Measurements from ENCODE around the gene PELI2. TPM values are rescaled to one million over a fixed set of nuclear protein-coding genes. Genes with fewer than 3 reads are reported as not detected.

Gene PELI2
- total and polyA plus RNA-seq, 2 donors from 2014 or later = 5.2 to 27.6 TPM

DNA sequence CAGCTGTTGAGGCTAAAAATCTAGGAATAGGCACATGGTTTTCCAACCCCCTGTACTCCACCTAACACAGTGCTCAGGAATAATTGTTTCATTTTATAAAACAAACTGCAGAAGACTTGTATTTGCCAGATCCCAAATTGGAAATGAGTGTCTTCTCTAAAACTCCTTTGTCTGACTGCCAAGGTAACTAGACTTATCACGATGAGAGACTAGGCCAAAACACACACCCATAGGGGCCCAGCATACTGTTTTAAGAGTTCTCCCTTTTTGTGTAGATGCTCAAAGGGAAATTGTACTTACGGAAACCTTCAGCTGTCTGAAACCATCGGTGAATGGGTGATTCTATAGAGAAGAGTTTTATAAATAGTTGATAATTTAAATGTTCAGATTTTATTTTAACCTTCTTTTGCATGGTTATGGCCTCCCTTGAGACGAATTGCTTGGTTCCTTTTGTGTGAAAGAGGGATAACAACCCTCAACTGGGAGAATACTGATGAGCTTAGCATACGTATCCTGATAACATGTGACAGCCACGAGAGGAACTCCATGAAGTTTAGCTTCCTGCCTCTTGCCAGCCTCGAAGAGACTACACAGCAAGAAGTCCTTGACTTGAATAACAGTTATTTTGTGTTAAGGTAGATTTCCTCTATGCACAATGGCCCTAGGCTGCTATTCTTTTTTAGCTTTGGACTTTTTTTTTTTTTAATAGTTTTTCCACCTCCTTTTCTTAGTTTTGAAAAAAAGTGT, 103.3 kb downstream of the PELI2 start:
- H3K4me3 ChIP-seq (ENCODE audit: low read length in 3 of 3) = no peak overlapping the region
- H3K9me3 ChIP-seq (ENCODE audit: control insufficient read depth in 2 of 3, insufficient read depth in 1 of 3, low read length in 3 of 3) = no peaks in the 10 kb centered on the region
- no peaks in the 10 kb centered on the region for H3K27me3 ChIP-seq (ENCODE audit: control insufficient read depth, insufficient read depth, low read length)
- TF ChIP-seq, protein P1, sequence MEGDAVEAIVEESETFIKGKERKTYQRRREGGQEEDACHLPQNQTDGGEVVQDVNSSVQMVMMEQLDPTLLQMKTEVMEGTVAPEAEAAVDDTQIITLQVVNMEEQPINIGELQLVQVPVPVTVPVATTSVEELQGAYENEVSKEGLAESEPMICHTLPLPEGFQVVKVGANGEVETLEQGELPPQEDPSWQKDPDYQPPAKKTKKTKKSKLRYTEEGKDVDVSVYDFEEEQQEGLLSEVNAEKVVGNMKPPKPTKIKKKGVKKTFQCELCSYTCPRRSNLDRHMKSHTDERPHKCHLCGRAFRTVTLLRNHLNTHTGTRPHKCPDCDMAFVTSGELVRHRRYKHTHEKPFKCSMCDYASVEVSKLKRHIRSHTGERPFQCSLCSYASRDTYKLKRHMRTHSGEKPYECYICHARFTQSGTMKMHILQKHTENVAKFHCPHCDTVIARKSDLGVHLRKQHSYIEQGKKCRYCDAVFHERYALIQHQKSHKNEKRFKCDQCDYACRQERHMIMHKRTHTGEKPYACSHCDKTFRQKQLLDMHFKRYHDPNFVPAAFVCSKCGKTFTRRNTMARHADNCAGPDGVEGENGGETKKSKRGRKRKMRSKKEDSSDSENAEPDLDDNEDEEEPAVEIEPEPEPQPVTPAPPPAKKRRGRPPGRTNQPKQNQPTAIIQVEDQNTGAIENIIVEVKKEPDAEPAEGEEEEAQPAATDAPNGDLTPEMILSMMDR (IDR thresholded peaks at IDR 0.05; ENCODE audit: borderline replicate concordance, extremely low read depth, insufficient read depth) = no peak
- DNase-seq (no peak), FAIRE-seq (no peak)
- intact Hi-C loops (cut with DNase I) = no loop called here
- H3K9ac ChIP-seq (ENCODE audit: low read length in 3 of 3) = no peak overlapping the region
- H3K36me3 ChIP-seq (ENCODE audit: control insufficient read depth in 2 of 3, insufficient read depth in 3 of 3, low read length in 3 of 3) = no peaks in the 10 kb centered on the region
- no peak overlapping the region for H3K27ac ChIP-seq (ENCODE audit: low read depth in 2 of 2, low read length in 2 of 2)
- H3K4me1 ChIP-seq (ENCODE audit: control insufficient read depth in 2 of 3, insufficient read depth in 2 of 3, low read depth in 1 of 3, low read length in 3 of 3) = peaks cover 0 to 69% (median 33%) of the 10 kb centered on the region in 3 donors

DNA sequence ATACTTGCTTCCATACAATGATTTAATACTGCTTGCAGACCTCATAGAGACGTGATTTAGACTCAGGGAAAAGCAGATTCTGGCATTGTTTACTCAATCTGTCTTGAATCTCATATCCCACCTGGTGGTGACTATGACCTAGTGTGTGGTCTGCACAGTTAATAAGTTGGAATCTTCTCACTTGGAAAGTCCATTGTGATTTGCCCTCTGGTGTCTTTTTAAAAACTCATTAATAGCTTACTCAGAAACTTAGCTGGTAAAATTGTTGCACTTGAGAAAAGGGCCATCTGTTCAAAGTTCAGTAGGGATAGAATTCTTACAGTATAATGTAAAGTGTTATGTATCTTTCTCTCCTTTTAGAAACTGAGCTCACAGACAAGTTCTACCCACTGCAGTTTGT, 106.0 kb downstream of the PELI2 start:
- H3K4me3 ChIP-seq (ENCODE audit: low read length in 3 of 3) = peak overlapping the region in 1 of 3 donors; percentile 33
- intact Hi-C loops (cut with DNase I) = no loop called here
- H3K36me3 ChIP-seq (ENCODE audit: control insufficient read depth in 2 of 3, insufficient read depth in 3 of 3, low read length in 3 of 3) = no peaks in the 10 kb centered on the region
- H3K27me3 ChIP-seq (ENCODE audit: control insufficient read depth, insufficient read depth, low read length) = no peaks in the 10 kb centered on the region
- peak overlapping the region in 1 of 2 donors; percentile 5 for H3K27ac ChIP-seq (ENCODE audit: low read depth in 2 of 2, low read length in 2 of 2)
- FAIRE-seq = no peak
- peaks cover 0 to 55% (median 25%) of the 10 kb centered on the region in 3 donors for H3K4me1 ChIP-seq (ENCODE audit: control insufficient read depth in 2 of 3, insufficient read depth in 2 of 3, low read depth in 1 of 3, low read length in 3 of 3)
- DNase-seq = peak in 2 of 5 donors; percentile 54 to 66
- no peak overlapping the region for H3K9ac ChIP-seq (ENCODE audit: low read length in 3 of 3)
- H3K9me3 ChIP-seq (ENCODE audit: control insufficient read depth in 2 of 3, insufficient read depth in 1 of 3, low read length in 3 of 3) = no peaks in the 10 kb centered on the region
- TF ChIP-seq, protein P1 (IDR thresholded peaks at IDR 0.05; ENCODE audit: borderline replicate concordance, extremely low read depth, insufficient read depth) = no peak

DNA sequence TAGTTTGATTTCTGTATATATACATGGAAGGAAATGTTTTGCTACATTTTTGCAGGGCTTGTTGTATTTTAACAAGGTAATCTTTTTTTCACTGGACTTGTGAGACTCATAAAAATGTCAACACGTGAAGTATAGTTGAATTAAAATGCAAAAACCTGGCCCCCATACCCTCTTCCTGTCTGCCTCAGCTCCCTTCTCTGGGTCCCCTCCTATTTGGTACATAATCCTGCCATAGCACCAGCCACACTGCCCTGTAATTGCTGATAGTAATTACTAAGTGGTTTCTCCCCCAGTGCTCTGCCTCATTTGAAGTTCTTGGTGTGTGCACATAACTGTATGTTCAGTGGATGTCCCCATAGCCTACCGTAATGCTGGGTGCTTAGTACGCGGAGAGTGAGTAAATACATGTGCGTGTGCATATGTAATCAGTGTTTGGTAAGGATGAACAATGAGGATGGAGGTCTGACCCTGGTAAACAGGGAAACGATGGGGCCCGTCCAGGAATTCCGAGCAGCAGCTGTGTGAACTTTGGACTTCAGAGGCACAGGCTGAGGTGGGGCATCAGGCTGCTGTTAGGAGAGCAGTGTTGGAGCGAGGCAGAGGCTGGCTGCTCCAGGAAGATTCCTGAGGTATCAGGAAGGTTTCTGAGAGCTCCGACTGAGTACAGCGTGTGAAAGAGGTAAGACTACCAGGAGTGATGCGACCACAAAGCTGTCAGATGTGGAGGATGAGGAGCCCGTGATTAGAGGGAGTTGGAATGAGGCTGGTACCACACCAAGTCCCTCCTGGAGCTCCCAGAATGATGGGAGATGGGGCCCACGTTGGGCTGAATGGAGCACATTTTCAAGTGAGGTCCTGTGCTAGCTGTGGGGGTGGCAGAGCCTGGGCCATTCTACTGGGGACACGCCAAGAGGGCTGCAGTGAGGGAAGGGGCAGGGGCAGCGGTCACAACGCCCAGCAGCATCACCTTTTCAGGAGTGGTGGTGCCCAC, 106.8 kb downstream of the PELI2 start:
- Histone ChIP-seq H3K27me3 (ENCODE audit: control insufficient read depth, insufficient read depth, low read length) (no peaks in the 10 kb centered on the region), H3K9ac (ENCODE audit: low read length in 3 of 3) (no peak overlapping the region), H3K4me1 (ENCODE audit: control insufficient read depth in 2 of 3, insufficient read depth in 2 of 3, low read depth in 1 of 3, low read length in 3 of 3) (peaks cover 0 to 47% (median 22%) of the 10 kb centered on the region in 3 donors), H3K36me3 (ENCODE audit: control insufficient read depth in 2 of 3, insufficient read depth in 3 of 3, low read length in 3 of 3) (no peaks in the 10 kb centered on the region), H3K27ac (ENCODE audit: low read depth in 2 of 2, low read length in 2 of 2) (peak overlapping the region; percentile 56 to 74), H3K9me3 (ENCODE audit: control insufficient read depth in 2 of 3, insufficient read depth in 1 of 3, low read length in 3 of 3) (no peaks in the 10 kb centered on the region), H3K4me3 (ENCODE audit: low read length in 3 of 3) (peak overlapping the region in 2 of 3 donors; percentile 40 to 55)
- DNase-seq (peak; percentile 30 to 61 (median 53)), FAIRE-seq (no peak)
- TF ChIP-seq, protein P1 (IDR thresholded peaks at IDR 0.05; ENCODE audit: borderline replicate concordance, extremely low read depth, insufficient read depth) = no peak
- intact Hi-C loops (cut with DNase I) = no loop called here

Data from kidney (tissue), 14 donors.